ENCODE data around the gene ARHGAP42. TPM values are rescaled to one million over a fixed set of nuclear protein-coding genes. Genes with fewer than 3 reads are reported as not detected.

ARHGAP42 gene
- total and polyA plus RNA-seq, 10 of the 15 experiments (the other 5 are each of a cell fraction or from before 2014, with no cell fraction given) = 1.8 to 6.3 (median 3.2) TPM

- intact Hi-C loops (cut with micrococcal nuclease; ENCODE audit: unreplicated experiment) (no loop called here), in situ Hi-C loops (cut with MboI) (no loop called here)
- no peaks in the 10 kb centered on the region for H3K36me3 ChIP-seq (ENCODE audit: control insufficient read depth in 2 of 2, insufficient read depth in 2 of 2, low read length in 1 of 2)
- CTCF ChIA-PET = interaction anchor here (0.5 kb wide), 1 partner anchor 711 kb away, joined by 3 read pairs; no protein-coding TSS in a partner anchor
- POLR2A ChIA-PET = no interaction called here
- TF ChIP-seq NFIC (IDR thresholded peaks at IDR 0.05; ENCODE audit: low read depth, low read length) = no peak
- no peak for TF ChIP-seq STAT3 (IDR thresholded peaks at IDR 0.05; ENCODE audit: low read depth, low read length)
- TF ChIP-seq EED (IDR thresholded peaks at IDR 0.05; ENCODE audit: low read depth) = no peak
- no peak for TF ChIP-seq POLR2A (IDR thresholded peaks at IDR 0.05; ENCODE audit: low read depth, low read length)
- no peak for TF ChIP-seq MTA2 (IDR thresholded peaks at IDR 0.05; ENCODE audit: low read depth)
- no peak for TF ChIP-seq RELA (IDR thresholded peaks at IDR 0.05; ENCODE audit: borderline replicate concordance, partially characterized antibody)
- no peak for TF ChIP-seq EGR1 (IDR thresholded peaks at IDR 0.05; ENCODE audit: borderline replicate concordance in 1 of 2, low read depth in 2 of 2, low read length in 2 of 2)
- TF ChIP-seq DPF2 (IDR thresholded peaks at IDR 0.05) = no peak
- TF ChIP-seq KLF5 (IDR thresholded peaks at IDR 0.05; ENCODE audit: partially characterized antibody) = no peak
- no peak for TF ChIP-seq ATF7 (IDR thresholded peaks at IDR 0.05; ENCODE audit: low read depth)
- BruUV-seq (replicated peaks) = no TSS peak
- FAIRE-seq (no peak), ATAC-seq (no peak), DNase-seq (ENCODE audit: low read depth, low spot score) (no peak)
- no peak overlapping the region for H3K4me2 ChIP-seq (ENCODE audit: control insufficient read depth, insufficient read depth)
- H4K20me1 ChIP-seq (ENCODE audit: control insufficient read depth, insufficient read depth) = no peaks in the 10 kb centered on the region
- SMC1A ChIA-PET (ENCODE audit: uncharacterized antibody, unreplicated experiment) = no interaction called here
- no peak overlapping the region for H3K27ac ChIP-seq (ENCODE audit: control insufficient read depth, insufficient read depth)
- H3K27me3 ChIP-seq (replicated peaks in 1 of 2; ENCODE audit: control insufficient read depth in 2 of 2, insufficient read depth in 2 of 2, low read length in 1 of 2) = no peaks in the 10 kb centered on the region
- RAD21 ChIA-PET (ENCODE audit: unreplicated experiment) = no interaction called here
- H3K9ac ChIP-seq (ENCODE audit: control insufficient read depth, insufficient read depth, low read length) = no peak overlapping the region
- WGBS (ENCODE audit: insufficient coverage, insufficient replicate concordance, low lambda C conversion rate, missing lambda C conversion rate) = 51% methylated on average over 2 of the region's 2 CpGs
- no peak overlapping the region for H3K4me3 ChIP-seq
- no peaks in the 10 kb centered on the region for H3K79me2 ChIP-seq (ENCODE audit: control insufficient read depth, insufficient read depth, low read length)
- H3K4me1 ChIP-seq (ENCODE audit: control insufficient read depth, insufficient read depth, low read length) = no peaks in the 10 kb centered on the region
- no peak overlapping the region for H2AFZ ChIP-seq (ENCODE audit: control insufficient read depth, low read depth, low read length)
- no peaks in the 10 kb centered on the region for H3K9me3 ChIP-seq (replicated peaks; ENCODE audit: control insufficient read depth, insufficient read depth, low read length)
These were observed 262.4 kb downstream of the ARHGAP42 start for GRCh38 chr11:100949443-100949842.

GRCh38 chr11:100955318-100955717 lies 268.2 kb downstream of the ARHGAP42 start:
- CTCF ChIA-PET = no interaction called here

More at GRCh38 chr11:100955318-100955717, 268.2 kb downstream of the ARHGAP42 start:
- Histone ChIP-seq H3K4me1 (ENCODE audit: control insufficient read depth, insufficient read depth, low read length) (no peaks in the 10 kb centered on the region), H2AFZ (ENCODE audit: control insufficient read depth, low read depth, low read length) (no peak overlapping the region), H3K4me2 (ENCODE audit: control insufficient read depth, insufficient read depth) (no peak overlapping the region), H3K9ac (ENCODE audit: control insufficient read depth, insufficient read depth, low read length) (no peak overlapping the region), H3K4me3 (no peak overlapping the region), H3K9me3 (replicated peaks; ENCODE audit: control insufficient read depth, insufficient read depth, low read length) (no peaks in the 10 kb centered on the region), H3K27me3 (replicated peaks in 1 of 2; ENCODE audit: control insufficient read depth in 2 of 2, insufficient read depth in 2 of 2, low read length in 1 of 2) (no peaks in the 10 kb centered on the region), H3K36me3 (ENCODE audit: control insufficient read depth in 2 of 2, insufficient read depth in 2 of 2, low read length in 1 of 2) (no peaks in the 10 kb centered on the region), H3K27ac (ENCODE audit: control insufficient read depth, insufficient read depth) (no peak overlapping the region), H4K20me1 (ENCODE audit: control insufficient read depth, insufficient read depth) (no peaks in the 10 kb centered on the region), H3K79me2 (ENCODE audit: control insufficient read depth, insufficient read depth, low read length) (no peaks in the 10 kb centered on the region)
- ATAC-seq (no peak), FAIRE-seq (no peak), DNase-seq (ENCODE audit: low read depth, low spot score) (no peak)
- intact Hi-C loops (cut with micrococcal nuclease; ENCODE audit: unreplicated experiment) (no loop called here), in situ Hi-C loops (cut with MboI) (no loop called here)
- WGBS (ENCODE audit: insufficient coverage, insufficient replicate concordance, low lambda C conversion rate, missing lambda C conversion rate) = 92% methylated on average over 1 of the region's 1 CpG
- RAD21 ChIA-PET (ENCODE audit: unreplicated experiment) = no interaction called here
- SMC1A ChIA-PET (ENCODE audit: uncharacterized antibody, unreplicated experiment) = no interaction called here
- TF ChIP-seq KDM1A (IDR thresholded peaks at IDR 0.05; ENCODE audit: borderline replicate concordance) = no peak
- no peak for TF ChIP-seq RAD21 (IDR thresholded peaks at IDR 0.05; ENCODE audit: insufficient read depth, low read depth, low read length)
- no TSS peak for BruUV-seq (replicated peaks)
- POLR2A ChIA-PET = no interaction called here

Measured in GM12878 (cell line).